NT2/D1 (cell line): ENCODE data around the gene CFAP43.

Source experiments
- SUZ12 ChIP-seq: IDR thresholded peaks from 2 replicates; pipeline ENCODE4 v1.6.1; 2011; ENCODE audit not compliant: insufficient read length, insufficient read depth; ENCODE audit errors: extremely low read depth
- ZNF274 ChIP-seq: IDR thresholded peaks from 2 replicates; pipeline ENCODE4 v1.6.1; 2011; ENCODE audit warnings: mild to moderate bottlenecking, low read depth, low read length

GRCh38 chr10:104117839-104118323 is 114.3 kb downstream of the CFAP43 start:
- TF ChIP-seq ZNF274 (no peak), SUZ12 (no peak)
